GM12891 (cell line): ENCODE measurements around the gene UQCRC1.

ENCODE experiments used
- POLR2A ChIP-seq: IDR thresholded peaks from 2 replicates; pipeline ENCODE4 v1.6.1; 2011; ENCODE audit warnings: low read depth, low read length, control low read depth
- POLR2AphosphoS5 ChIP-seq: IDR thresholded peaks from 2 replicates; pipeline ENCODE4 v1.6.1; 2011; ENCODE audit warnings: low read depth, low read length, control low read depth
- TAF1 ChIP-seq: IDR thresholded peaks from 2 replicates; pipeline ENCODE4 v1.6.1; 2011; ENCODE audit warnings: low read depth, low read length, control low read depth

DNA sequence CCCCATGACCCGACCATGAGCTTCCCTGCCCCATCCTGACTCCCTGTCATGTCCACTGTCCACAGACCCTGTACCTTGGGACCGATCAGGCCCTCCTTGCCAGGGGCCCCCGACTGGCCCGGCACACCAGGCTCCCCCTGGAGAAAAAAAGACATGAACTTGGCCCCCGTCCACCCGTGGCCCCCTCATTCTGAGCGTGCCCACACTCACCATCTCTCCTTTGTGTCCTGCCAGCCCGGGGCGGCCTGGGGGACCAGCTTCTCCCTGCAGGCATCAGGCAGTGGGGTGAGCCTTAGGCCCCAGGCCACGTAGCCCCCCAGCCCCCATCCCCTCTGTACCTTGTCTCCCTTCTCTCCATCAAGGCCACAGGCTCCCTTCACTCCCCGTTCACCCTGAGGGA lies 41.9 kb downstream of the UQCRC1 start:
- TF ChIP-seq POLR2A (no peak), TAF1 (no peak), POLR2AphosphoS5 (no peak)
